ENCODE results near the gene AGAP1. TPM values are rescaled to one million over a fixed set of nuclear protein-coding genes. Genes with fewer than 3 reads are reported as not detected.

Gene AGAP1
- total RNA-seq, 2 donors from 2014 or later = 32.8 to 34.7 TPM

DNA sequence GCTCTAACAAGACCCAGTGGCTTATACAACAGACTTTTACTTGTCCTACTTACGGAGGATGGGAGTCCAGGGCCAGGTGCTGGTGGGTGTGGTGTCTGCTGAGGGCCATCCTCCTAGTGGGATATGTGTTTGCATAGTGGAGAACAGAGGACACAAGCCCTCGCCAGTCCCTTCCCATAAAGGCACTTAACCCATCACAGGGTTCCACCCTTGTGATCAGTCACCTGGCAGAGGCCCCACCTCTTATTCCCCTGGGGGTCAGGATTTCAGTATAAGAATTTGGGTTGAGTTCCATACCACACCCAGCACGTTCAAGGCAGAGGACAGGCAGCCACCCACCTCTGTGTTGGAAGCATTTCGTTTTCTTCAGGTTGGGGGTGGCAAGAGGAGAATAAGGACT lies 259.0 kb downstream of the AGAP1 start:
- H3K9me3 ChIP-seq (ENCODE audit: control insufficient read depth, low read length) = no peaks in the 10 kb centered on the region
- no peak for DNase-seq
- WGBS, 2 experiments (ENCODE audit: insufficient coverage in 1 of 2, insufficient read length in 1 of 2) = 87% methylated on average over 4 of the region's 4 CpGs; no CpG with 5 or more reads in 1 of the 2 experiments
- H3K27me3 Mint-ChIP-seq (ENCODE audit: insufficient read depth) = no peaks in the 10 kb centered on the region
- peaks cover 15% of the 10 kb centered on the region for H3K36me3 ChIP-seq (ENCODE audit: control insufficient read depth, insufficient read depth, low read length)
- H3K36me3 Mint-ChIP-seq (ENCODE audit: low read depth) = peaks cover 13% of the 10 kb centered on the region
- H3K9me3 Mint-ChIP-seq = no peaks in the 10 kb centered on the region
- H3K27ac ChIP-seq (ENCODE audit: low read depth, low read length) = no peak overlapping the region
- no peak overlapping the region for H3K4me3 ChIP-seq (ENCODE audit: low read length)
- H3K9ac ChIP-seq (ENCODE audit: extremely low read depth, low read length, poor library complexity, severe bottlenecking) = no peak overlapping the region
- no peaks in the 10 kb centered on the region for H3K4me1 ChIP-seq (ENCODE audit: control insufficient read depth, insufficient read depth, low read length)
- no peak overlapping the region for H3K4me3 Mint-ChIP-seq
- no peak overlapping the region for H3K27ac Mint-ChIP-seq
- TF ChIP-seq CTCF (conservative IDR thresholded peaks at IDR 0.05) = no peak
- H3K27me3 ChIP-seq (ENCODE audit: control insufficient read depth, insufficient read depth, low read length, poor library complexity, severe bottlenecking) = no peaks in the 10 kb centered on the region
- H3K4me1 Mint-ChIP-seq = peaks cover 9% of the 10 kb centered on the region

DNA sequence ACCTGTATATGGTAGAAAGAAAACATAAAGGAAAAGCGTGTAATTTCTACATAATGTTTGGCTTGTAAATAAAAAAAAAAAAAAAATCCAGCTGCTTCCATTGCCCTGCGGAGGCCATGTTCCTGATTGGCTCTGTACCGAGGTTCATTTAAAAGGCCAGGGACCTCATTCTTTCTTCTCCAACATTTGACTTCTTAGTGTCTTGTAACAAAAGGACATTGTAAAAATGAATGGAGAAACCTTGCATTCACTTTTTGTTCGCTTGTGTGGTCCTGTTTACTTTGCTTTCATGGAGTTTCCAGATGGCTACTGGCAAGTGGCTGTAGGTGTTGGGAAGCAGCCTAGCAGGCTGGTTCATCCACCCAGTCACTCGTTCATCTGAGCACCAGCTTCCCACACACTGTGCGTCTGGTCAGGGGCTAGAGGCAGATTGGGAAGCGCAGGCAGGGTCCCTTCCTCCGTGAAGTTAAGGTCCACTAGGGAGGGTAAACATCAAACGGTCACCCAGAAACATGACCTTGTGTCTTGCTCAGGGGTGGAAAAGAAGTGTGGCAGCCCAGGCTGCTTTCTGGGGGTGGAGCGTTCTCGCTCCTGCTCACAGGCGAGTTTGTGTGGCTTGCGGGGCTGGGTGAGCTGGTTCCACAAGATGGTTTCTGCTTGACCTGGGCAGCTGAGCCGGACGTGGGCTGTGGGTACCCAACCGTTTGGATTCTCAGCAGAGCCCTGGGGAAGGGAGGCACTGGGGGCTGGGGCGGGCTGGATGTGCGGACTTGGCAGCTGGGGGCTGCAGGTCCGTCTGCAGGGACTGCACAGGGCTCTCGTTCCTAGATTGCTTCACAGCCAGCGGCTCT lies 260.7 kb downstream of the AGAP1 start:
- Histone ChIP-seq H3K4me1 (ENCODE audit: control insufficient read depth, insufficient read depth, low read length) (no peaks in the 10 kb centered on the region), H3K9me3 (ENCODE audit: control insufficient read depth, low read length) (no peaks in the 10 kb centered on the region), H3K4me3 (ENCODE audit: low read length) (no peak overlapping the region), H3K27ac (ENCODE audit: low read depth, low read length) (no peak overlapping the region), H3K27me3 (ENCODE audit: control insufficient read depth, insufficient read depth, low read length, poor library complexity, severe bottlenecking) (no peaks in the 10 kb centered on the region), H3K9ac (ENCODE audit: extremely low read depth, low read length, poor library complexity, severe bottlenecking) (no peak overlapping the region), H3K36me3 (ENCODE audit: control insufficient read depth, insufficient read depth, low read length) (peaks cover 14% of the 10 kb centered on the region)
- DNase-seq = no peak
- Mint-ChIP-seq H3K4me3 (no peak overlapping the region), H3K27me3 (ENCODE audit: insufficient read depth) (no peaks in the 10 kb centered on the region), H3K27ac (no peak overlapping the region), H3K36me3 (ENCODE audit: low read depth) (peaks cover 15% of the 10 kb centered on the region), H3K9me3 (no peaks in the 10 kb centered on the region), H3K4me1 (peaks cover 9% of the 10 kb centered on the region)
- no peak for TF ChIP-seq CTCF (conservative IDR thresholded peaks at IDR 0.05)
- 91 to 93% methylated on average over 15 to 21 of the region's 21 CpGs for WGBS, 2 experiments (ENCODE audit: insufficient coverage in 1 of 2, insufficient read length in 1 of 2)

DNA sequence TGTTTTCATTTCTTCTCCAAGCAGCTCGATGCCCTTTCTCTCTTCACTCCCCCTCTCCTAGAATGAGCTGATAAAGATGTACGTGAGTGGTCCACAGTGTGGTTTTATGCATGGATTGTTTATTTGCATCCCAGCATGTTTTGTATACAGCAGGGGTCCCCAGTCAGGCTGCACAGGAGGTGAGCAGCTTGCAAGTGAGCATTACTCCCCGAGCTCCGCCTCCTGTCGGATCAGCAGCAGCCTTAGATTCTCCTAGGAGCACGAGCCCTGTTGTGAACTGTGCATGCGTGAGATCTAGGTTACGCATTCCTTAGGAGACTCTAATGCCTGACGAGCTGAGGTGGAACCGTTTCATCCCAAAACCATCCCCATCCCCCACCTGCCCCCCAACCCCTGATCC lies 262.6 kb downstream of the AGAP1 start:
- no peaks in the 10 kb centered on the region for H3K27me3 ChIP-seq (ENCODE audit: control insufficient read depth, insufficient read depth, low read length, poor library complexity, severe bottlenecking)
- Mint-ChIP-seq H3K4me3 (no peak overlapping the region), H3K27me3 (ENCODE audit: insufficient read depth) (no peaks in the 10 kb centered on the region), H3K9me3 (no peaks in the 10 kb centered on the region), H3K36me3 (ENCODE audit: low read depth) (peaks cover 8% of the 10 kb centered on the region), H3K4me1 (peaks cover 9% of the 10 kb centered on the region), H3K27ac (no peak overlapping the region)
- 78% methylated on average over 6 to 10 of the region's 10 CpGs for WGBS, 2 experiments (ENCODE audit: insufficient coverage in 1 of 2, insufficient read length in 1 of 2)
- H3K4me3 ChIP-seq (ENCODE audit: low read length) = no peak overlapping the region
- no peak overlapping the region for H3K27ac ChIP-seq (ENCODE audit: low read depth, low read length)
- H3K9me3 ChIP-seq (ENCODE audit: control insufficient read depth, low read length) = no peaks in the 10 kb centered on the region
- no peaks in the 10 kb centered on the region for H3K36me3 ChIP-seq (ENCODE audit: control insufficient read depth, insufficient read depth, low read length)
- no peak for TF ChIP-seq CTCF (conservative IDR thresholded peaks at IDR 0.05)
- peak; percentile 63 for DNase-seq
- H3K9ac ChIP-seq (ENCODE audit: extremely low read depth, low read length, poor library complexity, severe bottlenecking) = no peak overlapping the region
- no peaks in the 10 kb centered on the region for H3K4me1 ChIP-seq (ENCODE audit: control insufficient read depth, insufficient read depth, low read length)

Data from endodermal cell (in vitro differentiated cells).